Measurements from ENCODE around the gene GOLPH3L.
A peak's percentile ranks its signal among the peaks of the same experiment; 100 is the strongest.
"Not testable (repeated sequence)": the region's sequence is repeated elsewhere in the genome, so short reads cannot be mapped to it uniquely, and the experiment has no call there.

The GOLPH3L gene

GRCh38 chr1:150613061-150613920 is 83.7 kb downstream of the GOLPH3L start:
- DNase-seq, result peak; percentile 78

- no peak for DNase-seq
Observed at GRCh38 chr1:150612014-150612345, 85.0 kb downstream of the GOLPH3L start.

GRCh38 chr1:150610576-150610975 is 86.4 kb downstream of the GOLPH3L start:
- DNase-seq, result no peak

- DNase-seq, result no peak
Observed at GRCh38 chr1:150609732-150610131, 87.2 kb downstream of the GOLPH3L start.

GRCh38 chr1:150606463-150607142 is 90.4 kb downstream of the GOLPH3L start:
- no peak for DNase-seq

- DNase-seq, result not testable (repeated sequence)
Observed at GRCh38 chr1:150605451-150605731, 91.6 kb downstream of the GOLPH3L start.

GRCh38 chr1:150604226-150604588 is 92.7 kb downstream of the GOLPH3L start:
- no peak for DNase-seq

- DNase-seq, result no peak
Observed at GRCh38 chr1:150603711-150604110, 93.2 kb downstream of the GOLPH3L start.

GRCh38 chr1:150602372-150602771 is 94.6 kb downstream of the GOLPH3L start:
- DNase-seq, result not testable (repeated sequence)

GRCh38 chr1:150601540-150601939 is 95.4 kb downstream of the GOLPH3L start:
- no peak for DNase-seq

GRCh38 chr1:150598346-150598745 is 98.6 kb downstream of the GOLPH3L start:
- DNase-seq, result not testable (repeated sequence)

- no peak for DNase-seq
Observed at GRCh38 chr1:150596976-150597375, 100.0 kb downstream of the GOLPH3L start.

All from GDM1 (cell line).